GM21786 (cell line): ENCODE measurements around the gene ABL1.

Experiments
- ATAC-seq: cut with Tn5 transposase; IDR thresholded peaks from one replicate; pipeline ENCODE4 v1.9.1; 2021; ENCODE audit not compliant: unreplicated experiment

ABL1 gene

GRCh38 chr9:130917168-130917960, 82.3 kb downstream of the ABL1 start:
- ATAC-seq, result no peak

GRCh38 chr9:130918101-130918825, 83.2 kb downstream of the ABL1 start:
- ATAC-seq, result no peak

GRCh38 chr9:130918826-130919558, 83.9 kb downstream of the ABL1 start:
- ATAC-seq, result no peak

DNA sequence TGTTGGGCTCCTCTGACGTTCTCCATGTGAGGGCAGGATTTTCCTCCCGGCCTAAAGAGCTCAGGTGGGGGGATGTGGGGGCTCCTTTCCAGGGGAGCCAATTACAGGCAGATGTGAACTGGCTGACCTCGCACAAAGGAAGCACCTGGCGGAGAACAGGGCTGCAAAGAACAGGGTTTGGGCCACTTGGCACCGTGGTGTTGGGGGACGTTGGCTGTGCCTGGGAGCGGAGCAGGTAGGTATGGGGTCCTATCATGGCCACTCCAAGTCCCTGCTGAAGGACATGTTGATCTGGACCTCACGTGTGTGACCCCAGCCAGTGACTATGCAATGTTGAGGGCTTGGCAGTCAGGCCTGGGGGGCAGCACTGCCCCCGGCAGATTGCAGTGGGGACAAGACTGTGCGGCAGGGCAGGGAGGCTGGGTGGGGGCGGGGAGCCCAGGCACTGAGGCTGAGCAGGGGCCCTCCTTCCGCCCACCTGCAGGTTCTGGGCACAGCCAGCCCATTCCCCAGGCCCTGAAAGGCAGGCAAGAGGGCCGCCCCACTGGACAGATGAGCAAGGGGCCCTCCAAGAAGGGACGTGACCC, 84.6 kb downstream of the ABL1 start:
- ATAC-seq, result no peak

DNA sequence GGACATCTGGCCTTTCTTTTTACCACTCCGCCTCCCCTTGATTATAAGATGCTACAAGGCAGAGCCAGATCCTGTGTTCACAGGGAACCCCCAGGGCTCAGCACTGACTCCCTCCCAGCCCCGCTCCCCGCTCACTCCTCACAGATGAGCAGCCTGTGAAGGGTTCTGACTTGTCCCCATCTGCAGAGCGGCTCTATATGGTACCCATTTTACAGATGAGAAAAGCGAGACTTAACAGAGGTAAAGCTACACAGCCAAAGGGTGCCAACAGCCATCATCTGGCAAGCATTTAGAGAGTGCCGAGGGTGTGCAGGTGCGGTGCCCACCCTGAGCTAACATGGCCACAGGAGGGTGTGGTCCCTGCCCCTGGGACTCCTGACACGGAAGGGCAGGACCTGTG, 85.2 kb downstream of the ABL1 start:
- ATAC-seq, result no peak

DNA sequence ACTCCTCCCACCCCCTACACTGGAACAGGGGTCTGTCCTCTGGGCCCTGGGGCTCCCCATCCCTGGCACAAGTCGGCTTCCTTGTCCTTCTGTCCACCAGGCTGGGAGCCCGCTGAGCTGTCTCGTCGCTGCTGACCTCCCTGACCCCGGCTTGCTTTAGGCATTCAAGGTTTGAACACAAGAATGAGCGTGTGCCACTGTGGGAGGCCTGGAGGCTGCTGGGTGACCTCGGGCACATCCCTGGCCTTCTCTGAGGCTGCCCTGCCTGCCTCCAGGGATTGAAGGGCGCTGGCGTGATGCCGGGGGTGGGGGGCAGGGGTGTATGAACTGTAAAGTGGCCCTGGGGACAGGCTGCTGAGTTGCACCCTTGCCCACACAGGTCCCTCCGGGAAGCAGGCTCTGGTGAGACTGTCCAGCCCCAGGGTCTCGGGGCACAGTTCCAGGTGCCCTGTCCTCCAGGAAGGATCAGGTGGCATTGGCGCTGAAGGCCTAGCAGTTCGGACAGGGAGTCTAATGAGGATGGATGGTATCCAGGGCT, 85.8 kb downstream of the ABL1 start:
- ATAC-seq, result no peak

DNA sequence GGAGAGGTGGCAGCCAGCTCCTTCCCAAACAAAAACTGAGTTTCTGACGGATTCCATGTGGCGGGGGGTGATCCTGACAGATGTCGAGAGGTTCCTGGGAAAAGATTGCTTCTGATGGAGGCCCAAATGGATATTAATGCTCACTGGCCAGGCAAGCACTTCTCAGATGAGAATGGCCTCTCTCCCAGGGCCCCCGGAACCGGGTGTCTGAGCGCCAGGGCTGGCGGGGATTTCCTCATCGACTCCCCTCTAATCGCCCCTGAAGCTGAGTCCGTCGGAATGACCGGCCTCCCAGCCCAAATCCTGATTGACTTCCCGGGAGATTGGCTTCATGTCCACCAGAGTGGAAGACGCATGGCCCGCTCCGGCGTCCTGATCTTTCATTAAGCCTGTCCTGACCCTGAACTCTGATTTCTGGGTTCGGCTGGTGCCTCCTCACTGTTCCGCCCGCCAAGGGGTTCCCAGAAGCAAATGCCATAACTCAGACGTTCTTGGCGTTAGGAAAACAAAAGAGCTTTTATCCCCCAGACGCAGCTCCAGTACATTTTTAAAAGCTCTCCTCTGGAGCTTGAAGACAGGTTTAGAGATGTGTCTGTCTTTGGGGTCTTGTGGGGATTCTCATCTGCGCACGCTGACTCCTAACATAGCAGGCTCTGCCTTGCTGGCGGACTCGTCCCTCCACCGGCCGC, 86.4 kb downstream of the ABL1 start:
- ATAC-seq, result no peak

DNA sequence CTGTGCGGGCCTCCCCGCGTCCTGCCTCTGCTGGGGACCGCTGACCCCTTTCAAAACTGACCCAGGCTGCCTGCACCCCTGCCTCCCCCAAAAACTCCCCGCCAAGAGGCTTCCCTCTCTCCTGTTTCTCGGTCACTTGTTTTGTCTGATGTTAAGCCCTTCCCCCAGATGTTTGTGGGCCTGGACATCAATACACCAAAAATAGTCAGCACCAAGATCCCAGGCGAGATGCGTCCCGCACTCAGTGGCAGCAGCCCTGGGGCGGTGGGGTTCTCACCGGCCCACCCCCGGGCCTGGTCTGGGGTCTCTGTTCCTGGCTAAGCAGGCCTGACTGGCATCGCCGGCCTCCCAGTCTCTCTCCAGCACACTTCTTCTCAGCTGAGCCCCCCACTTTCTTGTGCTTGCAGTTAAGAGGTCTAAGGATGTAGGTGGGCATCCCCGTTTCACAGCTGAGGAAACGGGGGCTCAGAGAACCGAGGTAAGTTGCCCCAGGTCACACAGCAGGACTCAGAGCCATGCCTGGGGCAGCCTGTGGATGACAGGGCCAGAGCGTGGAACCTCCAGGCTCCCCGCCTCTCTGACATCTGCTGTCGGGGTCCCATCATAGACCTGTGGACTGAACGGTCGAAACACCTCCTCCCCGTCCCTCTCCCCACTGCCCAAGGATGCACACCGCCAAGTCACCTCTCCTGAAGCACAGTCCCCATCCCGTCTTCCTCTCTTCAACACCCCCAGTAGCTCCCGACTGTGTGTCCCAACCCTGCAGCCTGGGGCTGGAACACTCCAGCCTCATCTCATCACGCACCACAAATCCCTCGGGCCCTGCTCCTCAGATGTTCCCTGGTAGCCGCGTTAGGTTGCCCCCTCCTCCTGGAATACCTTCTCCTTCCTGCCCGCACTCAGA, 87.2 kb downstream of the ABL1 start:
- ATAC-seq, result no peak

GRCh38 chr9:130922893-130923610, 88.0 kb downstream of the ABL1 start:
- no peak for ATAC-seq

DNA sequence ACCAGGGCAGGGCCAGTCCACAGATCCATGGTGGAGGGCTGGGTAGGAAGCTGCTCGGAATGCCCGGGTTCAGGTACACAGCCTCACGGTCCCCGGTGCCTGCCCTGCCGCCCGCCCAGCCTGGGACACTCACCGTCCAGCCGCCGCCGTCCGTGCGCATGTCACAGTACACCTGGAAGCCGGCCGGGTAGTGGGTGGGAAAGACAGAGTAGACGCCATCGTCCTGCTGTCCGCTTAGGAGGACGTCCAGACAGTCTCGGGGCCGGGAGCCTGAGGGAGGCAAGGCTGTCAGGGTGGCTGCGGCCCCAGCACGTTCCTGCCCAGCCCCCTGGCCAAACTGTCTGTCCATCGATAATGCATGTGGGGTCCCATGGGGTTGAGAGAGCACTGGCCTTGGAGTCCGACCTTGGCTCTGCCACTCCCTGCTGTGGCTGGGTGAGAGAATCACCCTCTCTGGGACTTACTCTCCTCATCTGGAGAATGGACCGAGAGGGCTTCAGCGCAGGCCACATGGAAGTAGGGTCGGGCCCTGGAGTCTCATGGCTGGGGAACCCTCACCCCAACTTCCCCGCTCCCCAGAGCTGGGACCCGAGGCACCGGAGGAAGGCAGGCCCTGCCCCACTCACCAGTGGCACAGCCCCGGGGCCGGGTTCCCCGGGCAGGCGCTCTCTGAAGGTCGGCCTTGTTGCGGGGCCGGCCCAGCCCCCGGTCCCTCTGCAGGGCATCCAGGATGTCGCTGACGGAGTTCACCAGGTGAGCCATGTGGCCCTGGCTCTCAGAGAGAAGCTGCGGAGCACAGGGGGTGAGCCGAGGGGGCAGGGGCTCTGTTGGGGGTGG, 88.8 kb downstream of the ABL1 start:
- no peak for ATAC-seq

- ATAC-seq, result no peak
Measured at GRCh38 chr9:130924448-130924788, 89.4 kb downstream of the ABL1 start.

DNA sequence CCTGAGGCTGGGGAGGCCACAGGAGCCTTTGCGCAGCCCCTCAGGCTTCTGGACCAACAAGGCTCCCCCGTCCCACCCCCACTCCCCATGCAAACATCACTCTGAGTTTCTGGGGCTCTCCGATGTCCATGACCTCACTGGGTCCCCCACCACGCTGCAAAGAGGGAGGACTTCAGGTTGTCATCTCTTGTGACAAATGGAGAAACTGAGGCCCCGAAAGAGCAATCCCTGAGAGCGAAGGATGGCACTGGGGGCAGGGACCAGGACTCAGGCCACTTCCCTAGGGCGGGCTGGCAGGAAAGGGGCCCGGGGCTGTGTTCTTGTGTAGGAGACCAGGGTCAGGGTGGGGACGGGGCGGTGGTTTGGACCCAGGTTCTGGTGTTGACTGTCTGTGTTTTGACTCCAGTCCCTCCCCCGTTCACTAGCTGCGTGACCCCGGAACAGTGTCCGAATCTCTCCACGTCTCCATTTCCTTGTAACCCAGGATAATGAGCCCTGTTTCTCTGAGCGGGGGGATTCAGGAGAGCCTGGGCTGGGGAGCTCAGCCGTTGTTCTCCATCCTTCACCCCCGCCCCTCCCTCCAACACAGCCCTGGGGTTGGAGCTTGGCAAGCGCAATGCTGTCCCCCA, 90.1 kb downstream of the ABL1 start:
- ATAC-seq, result no peak

DNA sequence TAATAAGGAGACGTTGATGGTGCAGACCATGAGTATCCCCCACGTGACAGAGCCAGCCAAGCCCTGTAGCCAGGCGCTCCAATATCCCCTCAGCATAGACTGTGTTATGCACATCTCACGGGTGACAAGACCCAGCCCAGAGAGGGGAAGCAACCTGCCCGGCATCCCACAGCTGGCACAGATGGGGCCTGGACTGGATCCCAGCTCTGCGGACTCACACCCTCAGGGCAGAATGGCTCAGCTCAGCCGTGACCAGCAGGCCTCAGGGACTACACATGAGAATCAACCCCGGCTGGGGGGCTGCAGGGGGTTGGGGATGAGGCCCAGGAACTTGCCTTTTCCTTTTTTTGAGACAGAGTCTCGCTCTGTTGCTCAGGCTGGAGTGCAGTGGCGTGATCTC, 92.3 kb downstream of the ABL1 start:
- ATAC-seq, result no peak

GRCh38 chr9:130927995-130928900, 93.2 kb downstream of the ABL1 start:
- peak; percentile 47 for ATAC-seq

- no peak for ATAC-seq
Measured at GRCh38 chr9:130929571-130930038, 94.6 kb downstream of the ABL1 start.

DNA sequence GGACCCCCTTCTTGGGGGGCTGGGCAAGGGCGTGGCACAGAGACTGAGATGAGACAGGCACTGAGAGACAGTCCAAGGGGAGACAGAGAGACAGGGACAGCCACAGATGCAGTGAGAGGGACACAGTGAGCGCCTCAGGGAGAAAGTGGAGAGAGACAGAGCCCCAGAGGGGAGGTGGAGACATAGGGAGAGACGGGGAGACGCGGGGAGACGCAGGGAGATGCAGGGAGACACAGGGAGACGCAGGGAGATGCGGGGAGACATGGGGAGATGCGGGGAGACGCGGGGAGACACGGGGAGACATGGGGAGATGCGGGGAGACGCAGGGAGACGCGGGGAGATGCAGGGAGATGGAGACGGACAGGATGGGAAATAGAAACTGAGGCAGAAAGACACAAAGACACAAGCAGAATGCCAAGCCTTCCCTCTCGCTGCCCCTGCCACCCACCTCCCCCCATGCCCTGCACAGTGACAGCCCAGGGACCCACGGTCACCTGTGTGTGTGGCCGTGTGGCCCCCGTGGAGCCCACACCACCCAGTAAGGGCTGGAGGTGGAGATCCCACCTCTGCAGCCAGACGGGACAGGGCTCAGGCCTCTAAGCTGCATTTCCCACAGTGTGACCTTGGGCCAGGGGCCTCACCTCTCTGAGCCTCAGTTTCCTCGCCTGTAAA, 95.2 kb downstream of the ABL1 start:
- ATAC-seq, result no peak
